ENCODE measurements around the gene SHQ1. TPM values are rescaled to one million over a fixed set of nuclear protein-coding genes. Genes with fewer than 3 reads are reported as not detected.

The SHQ1 gene
- total RNA-seq, 1 donor from 2014 or later = 17.1 TPM

DNA sequence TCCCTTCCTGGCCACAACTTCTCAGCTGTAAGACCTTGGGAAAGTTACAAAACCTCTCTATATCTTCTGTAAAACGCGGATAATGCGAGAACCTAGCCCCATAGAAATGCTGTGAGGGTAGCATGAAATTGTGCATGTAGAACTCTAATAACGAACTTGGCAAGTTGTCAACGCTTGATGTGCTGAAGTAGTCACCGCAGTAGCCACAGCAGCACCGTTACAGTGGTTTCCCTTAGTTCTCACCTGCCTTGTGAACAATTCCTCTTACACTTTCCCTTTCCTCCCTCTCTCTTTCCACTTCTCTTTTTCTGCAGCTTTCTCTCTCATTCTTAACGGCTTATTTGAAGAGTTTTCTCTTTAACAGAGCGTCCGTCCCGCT, 447 bp upstream of the SHQ1 start:
- no peak for DNase-seq (ENCODE audit: low spot score)

DNA sequence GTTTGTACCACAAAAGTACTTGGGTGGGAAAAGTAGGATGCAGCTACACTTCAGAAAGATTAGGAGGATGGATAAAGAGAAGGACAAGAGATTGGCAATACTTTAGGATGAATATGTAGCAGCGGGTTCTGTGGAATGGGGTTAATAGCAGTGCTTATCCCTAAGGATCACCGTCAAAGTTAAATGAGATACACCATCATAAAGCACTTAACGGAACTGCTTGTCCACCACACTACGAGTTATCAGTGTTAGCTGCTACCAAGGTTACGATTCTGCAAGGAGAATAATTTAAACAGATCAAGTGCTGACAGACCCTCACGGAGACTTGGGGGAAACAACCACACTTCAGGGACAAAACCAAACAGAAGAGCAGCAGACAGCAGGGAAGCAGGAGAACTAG, 963 bp downstream of the SHQ1 start:
- DNase-seq (ENCODE audit: low spot score) = no peak

DNA sequence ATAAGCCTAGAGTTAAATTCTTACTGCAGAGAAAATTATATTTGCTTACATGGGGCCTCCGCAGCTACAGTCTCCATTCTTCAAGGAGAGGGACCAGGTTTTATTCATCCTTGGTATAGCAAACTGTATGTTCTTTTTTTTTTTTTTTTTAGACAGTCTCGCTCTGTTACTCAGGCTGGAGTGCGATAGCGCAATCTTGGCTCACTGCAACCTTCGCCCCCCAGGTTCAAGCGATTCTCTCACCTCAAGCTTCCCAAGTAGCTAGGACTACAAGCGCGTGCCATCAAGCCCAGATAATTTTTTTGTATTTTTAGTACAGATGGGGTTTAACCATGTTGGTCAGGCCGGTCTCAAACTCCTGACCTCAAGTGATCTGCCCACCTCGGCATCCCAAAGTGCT, 2.1 kb downstream of the SHQ1 start:
- DNase-seq (ENCODE audit: low spot score) = no peak

DNA sequence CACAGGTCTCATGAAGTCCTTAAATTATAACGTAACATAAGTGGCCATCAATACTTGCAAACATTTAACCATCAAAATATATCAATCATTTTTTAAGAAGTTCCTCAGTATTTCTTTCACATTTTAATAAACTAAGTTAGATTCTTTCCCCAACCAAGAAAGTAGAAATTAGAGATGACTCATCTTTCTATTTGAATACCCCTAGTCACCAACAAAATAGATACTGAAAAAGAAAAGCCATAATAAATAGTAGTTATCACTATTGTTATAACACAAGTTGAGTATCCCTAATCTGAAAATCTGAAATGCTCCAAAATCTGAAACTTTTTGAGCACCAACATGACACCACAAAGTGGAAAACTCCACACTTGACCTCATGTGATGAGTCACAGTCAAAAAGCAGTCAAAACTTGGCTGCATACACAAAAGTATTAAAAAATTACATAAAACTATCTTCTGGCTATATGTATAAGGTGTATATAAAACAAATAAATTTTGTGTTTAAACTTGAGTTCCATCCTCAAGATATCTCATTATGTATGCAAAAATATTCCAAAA, 3.7 kb downstream of the SHQ1 start:
- no peak for DNase-seq (ENCODE audit: low spot score)

DNA sequence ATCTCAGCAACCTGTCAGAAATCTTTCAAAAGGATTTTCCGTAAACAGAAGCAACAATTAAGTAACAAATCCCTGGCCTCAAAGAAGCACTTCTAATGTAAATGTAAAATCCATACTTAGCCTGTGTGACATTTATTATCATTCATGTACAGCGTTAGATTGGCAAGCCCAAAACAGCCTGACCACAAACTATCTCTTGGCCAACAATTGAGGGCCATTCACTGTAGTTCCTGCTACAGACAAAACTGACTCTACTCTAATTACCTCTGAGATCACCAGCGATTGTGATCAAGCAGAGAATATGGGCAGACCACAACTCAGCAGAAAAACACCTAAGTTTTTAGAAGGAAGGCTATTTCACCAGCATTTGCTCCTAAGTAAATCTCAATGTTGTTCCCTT, 9.2 kb downstream of the SHQ1 start:
- DNase-seq (ENCODE audit: low spot score) = no peak

DNA sequence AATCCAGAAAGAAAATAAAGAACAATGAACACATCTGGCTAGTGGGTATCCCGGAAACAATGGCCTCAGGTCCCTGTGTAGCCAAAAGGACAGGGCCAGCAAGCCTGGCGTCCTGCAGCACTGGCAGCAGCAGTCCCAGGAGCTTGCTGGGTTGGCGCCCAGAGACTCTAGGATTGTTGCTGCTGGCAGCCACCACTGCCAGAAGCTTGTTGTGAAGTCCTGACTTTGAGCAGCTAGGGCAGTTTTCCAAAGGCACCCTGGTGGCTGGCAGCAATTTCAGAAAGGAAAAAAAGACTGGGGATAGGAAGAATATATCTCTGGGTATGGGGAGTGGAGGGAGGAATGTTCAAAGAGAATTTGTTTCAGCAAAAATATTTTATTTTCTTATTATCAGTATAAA, 11.3 kb downstream of the SHQ1 start:
- no peak for DNase-seq (ENCODE audit: low spot score)

DNA sequence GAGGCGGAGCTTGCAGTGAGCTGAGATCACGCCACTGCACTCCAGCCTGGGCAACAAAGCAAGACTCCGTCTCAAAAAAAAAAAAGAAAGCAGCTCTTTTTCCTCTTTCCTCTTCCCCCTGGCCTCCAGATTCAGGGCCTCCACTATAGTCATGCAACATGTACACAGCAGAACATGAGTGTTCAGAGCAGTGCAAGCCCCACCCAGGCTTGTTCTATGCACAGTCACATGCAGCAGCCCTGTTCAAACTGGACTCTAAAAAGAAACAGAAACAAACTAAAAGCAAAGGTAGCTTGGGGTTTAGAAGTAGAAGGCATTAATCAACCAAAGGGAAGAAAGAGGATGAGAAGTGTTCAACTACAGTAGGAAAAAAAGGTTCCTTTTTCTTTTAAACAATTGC, 11.8 kb downstream of the SHQ1 start:
- no peak for DNase-seq (ENCODE audit: low spot score)

DNA sequence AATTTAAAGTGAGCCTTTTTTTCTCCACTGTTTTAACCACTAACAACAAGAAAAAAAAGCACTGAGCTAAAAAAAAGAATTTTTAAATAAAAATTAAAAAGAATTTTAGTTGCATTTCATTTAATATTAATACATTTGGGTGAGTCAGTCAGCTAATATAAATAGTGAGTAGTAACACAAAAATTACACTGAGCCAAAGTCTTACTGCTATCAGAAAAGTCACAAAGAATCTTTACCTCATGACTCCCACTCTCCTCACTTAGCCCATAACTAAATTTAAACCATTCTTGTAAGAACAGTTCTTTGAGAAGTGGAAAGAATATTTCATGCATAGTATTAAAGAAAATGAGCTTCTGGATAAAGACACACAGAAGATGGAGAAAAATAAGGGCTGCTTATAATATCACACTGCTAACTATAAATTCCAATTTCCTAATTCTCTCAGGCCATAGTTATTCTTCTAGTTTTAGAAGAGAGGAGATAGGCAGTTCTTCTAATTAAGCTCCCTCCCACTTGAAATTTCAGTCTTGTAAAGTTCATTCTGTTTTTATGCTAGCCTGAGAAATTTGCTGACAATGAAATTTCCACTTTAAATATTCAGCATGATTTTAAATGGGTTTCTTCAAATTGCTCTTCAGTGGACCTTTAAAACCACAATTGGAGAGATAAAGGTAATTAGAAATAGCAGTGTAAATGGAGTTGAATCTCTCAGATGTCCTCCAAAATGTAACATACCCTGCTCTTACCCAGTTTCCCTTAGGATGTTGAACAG, 17.6 kb downstream of the SHQ1 start:
- DNase-seq (ENCODE audit: low spot score) = no peak

DNA sequence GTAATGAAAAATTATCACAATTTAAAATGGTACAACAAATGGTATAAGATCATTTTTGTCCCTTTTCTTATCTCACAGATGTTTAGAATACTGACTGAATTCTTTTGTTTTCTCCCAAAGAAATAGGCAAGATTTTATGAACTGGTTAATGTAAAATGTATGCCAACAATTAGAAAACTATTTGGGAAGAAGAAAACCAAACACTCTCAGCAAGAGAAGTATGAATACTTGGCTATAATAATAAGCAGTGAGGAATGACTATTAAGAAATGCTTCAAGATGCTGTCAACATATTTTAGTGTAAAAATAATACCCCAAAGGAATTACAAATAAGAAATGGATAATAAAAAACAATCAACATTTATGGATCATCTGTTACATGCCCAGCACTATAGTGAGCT, 18.5 kb downstream of the SHQ1 start:
- DNase-seq (ENCODE audit: low spot score) = no peak

DNA sequence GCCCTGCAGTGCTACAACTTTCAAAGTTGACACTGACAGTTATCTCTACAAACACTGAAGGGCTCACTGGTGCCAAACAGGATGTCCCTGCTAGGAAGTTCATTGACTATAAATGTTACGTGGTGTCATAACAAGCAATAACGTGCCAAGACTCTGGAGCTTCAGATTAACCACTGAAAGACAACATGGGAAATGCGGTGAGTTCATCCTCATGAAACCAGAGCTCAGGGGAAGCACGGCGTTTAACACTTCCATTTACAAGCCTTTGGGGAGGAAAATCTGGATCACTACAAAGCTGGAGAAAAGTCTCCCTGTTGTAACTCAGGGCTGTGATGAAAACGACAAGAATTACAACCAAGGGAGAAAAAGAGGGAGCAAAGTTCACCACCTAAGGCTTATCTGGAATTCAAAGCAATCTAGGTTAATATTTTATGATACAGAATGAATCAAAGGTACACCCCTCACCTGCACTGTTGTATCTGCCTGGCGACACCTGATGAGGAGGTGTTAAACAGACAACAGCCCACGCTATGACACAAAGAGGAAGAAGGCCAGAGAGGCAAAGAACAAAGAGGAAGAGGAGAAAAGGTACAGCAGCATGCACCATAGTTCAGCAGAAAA, 27.0 kb downstream of the SHQ1 start:
- DNase-seq (ENCODE audit: low spot score) = peak; percentile 33

DNA sequence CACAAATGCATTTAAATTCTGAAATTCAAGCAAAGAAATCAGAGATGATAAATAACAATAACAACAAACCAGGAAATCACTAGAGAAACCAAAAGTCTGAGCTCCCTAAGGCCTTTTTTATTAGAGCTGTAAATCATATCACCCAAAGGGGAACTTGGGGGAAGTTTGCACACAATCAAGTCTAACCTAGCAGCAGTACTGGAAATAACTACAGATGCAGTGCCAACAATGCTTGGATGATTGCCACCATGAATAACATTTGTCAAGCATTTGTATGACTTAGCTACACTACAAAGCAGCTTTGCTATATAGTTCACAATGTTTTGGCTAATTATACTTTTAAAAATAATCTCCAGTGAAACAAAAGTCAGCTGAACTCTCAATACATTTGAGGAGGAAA, 27.8 kb downstream of the SHQ1 start:
- peak; percentile 69 for DNase-seq (ENCODE audit: low spot score)

DNA sequence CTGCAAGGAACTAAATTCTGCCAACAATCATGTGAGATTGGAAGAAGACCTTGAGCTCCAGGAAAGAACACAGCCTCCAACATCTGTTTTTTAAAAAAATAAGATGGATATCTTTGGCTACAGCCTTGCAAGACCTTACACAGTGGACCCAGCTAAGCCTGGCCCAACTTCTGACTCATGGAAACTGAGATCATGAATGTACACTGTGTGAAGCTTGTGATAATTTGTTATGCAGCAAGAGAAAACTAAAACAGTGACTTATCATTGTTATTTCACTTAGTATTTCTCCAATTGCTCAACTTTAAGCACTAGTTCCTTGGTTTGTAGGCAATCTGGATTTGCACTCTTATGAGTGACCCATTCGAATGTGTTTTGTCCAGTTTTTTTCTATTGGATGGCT, 29.3 kb downstream of the SHQ1 start:
- no peak for DNase-seq (ENCODE audit: low spot score)

DNA sequence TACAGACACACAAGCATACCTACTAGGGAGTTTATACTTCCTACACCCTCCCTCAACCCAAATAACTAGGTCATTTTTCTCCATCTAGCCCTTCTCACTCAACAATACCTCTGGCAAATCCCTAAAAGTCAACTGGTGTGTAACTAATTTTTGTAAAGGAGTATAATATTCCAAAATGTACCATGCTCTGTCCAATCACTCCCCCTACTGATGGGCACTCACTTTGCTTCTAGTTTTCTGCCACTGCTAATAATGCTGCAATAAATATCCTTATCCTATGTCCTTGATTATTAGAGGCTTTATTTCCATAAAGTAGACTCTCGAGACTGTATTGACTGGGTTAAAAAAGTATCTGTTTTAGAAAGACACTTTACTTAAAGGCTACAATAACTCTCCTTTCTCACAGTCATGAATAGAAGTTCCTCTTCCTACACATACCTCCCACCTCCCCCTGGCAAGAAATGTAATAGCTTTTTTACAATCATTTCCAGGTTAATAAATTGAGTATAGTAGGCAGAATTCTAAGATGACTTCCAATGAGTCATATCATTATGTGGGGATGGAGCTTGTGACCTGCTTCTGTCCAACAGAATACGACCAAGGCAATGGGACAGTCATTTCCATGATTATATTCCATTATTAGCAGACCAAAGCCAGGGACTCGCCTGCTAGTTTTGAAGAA, 30.0 kb downstream of the SHQ1 start:
- peak; percentile 42 for DNase-seq (ENCODE audit: low spot score)

DNA sequence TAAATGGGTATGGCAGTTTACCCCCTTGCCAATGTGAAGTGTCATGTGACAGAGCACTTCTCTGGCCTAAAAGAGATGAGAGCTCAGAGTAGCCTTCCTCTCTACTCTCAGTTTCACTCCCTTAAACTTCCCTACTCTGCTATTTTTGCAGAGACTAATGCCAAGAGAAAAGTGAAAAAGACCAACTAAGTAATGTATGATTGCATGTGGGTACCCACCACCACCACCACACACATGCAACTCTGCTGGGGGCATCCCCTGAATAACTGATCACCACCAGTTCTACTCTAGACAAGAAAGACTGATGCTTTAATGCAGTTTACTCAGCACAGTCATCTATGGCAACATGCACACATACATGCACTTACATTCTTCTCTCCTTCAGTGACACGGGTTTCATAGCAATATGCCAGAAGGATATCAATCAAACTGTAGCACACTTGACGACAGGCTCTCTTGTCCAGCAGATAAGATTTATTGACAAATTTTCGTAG, 31.3 kb downstream of the SHQ1 start:
- DNase-seq (ENCODE audit: low spot score) = no peak

DNA sequence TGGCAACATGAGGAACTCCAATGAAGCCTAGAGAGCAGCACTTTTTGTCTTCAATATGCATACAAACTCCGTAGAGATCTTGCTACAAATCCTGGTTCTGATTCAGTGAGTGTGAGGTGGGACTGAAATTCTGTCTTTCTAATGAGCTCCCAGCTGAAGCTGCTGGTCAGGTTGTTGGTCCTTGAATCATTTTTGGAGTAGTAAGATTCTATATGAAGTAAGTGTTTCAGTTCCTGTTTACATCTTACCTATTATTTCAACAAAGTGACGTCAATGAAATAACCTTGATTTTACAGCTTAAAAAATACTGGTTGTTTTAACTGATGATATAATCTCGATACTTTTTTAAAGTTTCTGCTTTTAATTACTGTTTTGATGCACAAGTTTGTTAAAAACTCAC, 33.9 kb downstream of the SHQ1 start:
- no peak for DNase-seq (ENCODE audit: low spot score)

DNA sequence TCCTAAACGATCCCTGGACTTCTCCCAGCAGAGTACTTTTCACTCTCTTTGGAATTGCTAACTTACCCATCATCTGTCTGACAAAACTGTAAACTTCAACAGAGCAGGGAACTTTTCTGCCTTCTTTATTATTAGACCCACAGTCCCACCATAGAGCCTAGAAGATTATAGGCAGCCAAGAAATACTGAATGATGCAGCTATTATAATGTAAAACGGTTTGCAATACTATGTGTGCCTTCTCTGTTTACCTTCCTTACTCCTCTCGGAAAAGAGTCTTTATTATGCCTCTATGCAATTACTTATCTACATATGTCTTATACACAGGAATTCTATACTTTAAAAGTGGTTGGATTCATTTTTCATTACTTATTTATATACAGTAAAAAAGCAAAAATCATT, 36.0 kb downstream of the SHQ1 start:
- DNase-seq (ENCODE audit: low spot score) = no peak

DNA sequence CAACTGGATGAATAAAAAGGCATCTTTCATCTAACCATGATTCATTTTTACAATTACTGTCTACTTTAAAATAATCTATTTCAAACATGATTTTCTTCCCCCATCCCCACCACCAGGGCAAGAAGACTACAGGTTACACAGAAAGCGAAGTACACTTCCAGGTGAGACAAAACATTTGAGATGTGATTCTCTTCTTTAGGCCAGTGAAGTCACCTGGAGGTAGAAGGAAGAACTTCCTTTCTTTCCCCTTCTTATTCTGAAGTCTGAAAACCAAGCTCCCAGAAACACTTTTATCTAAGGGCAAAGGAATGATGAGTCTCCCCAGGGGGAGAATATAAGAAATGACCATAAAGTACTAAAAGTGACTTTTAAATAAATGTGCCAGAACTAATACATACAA, 36.7 kb downstream of the SHQ1 start:
- no peak for DNase-seq (ENCODE audit: low spot score)

DNA sequence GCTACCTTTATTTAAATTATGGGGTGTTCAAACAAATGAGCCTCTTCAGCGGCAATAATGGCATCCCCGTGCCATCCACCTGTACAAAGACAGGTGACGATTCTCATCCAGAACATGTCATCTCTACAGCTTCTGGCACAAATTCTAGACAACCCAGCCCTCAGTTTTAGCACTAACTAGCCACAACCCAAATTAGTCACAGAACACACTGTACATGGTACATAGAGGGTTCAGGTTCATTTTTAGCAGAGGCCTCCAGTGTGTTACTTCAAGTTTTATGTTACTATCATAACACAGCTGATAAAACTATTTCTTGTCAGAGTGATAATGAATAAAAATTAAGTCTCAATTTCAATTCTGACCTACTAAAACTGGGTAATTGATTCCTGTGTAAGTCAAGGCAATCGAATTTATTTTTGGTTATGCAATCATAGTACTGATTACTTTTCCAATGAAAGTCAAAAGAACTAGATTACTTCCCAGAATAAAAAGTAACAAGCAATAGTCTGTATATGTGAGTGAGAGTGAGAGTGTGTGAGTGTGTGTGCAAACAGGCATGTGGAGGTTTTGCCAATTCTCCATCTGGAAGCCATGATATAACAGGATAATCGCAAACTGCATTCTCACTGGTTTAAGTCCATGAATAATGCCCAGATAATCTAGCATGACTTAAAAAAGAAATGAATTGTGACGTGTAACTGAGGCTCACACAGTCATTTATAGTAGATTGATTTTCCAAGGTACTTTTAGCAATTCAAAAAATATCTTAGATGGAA, 37.4 kb downstream of the SHQ1 start:
- peak; percentile 18 for DNase-seq (ENCODE audit: low spot score)

DNA sequence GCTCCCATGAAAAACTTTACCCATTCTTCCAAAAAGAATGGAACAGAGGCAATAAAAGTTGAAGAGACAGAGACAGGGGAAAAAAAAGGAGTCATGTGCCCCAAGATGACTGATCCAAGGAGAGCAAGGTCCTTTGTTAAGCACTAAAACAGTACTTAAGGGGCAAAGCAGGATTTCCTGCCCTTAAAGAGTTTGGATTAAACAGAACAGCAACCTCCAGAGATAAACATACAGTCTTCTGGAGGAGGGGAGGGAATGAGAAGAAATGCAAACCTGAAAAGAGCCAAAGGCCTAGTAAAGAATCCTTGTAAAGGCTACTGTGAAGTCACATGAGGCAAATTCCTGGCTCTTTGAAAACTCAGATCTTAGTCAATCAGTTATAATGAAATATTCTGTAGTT, 38.2 kb downstream of the SHQ1 start:
- DNase-seq (ENCODE audit: low spot score) = peak; percentile 17

DNA sequence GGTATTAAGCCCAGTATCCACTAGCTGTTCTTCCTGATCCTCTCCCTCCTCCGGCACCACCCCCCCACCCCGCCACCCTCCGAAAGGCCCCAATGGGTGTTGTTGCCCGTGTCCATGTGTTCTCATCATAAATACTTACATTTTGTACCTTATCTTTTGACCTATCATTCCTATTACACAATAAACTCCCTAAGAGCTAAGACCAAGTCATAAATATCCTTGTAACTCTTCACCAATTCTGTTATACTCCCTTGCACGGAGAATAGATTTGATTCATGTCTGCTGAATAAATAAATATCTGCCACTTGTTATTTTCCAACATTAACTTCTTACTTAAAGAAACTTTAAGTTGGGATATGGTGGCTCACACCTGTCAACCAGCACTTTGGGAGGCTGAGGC, 43.9 kb downstream of the SHQ1 start:
- DNase-seq (ENCODE audit: low spot score) = no peak

DNA sequence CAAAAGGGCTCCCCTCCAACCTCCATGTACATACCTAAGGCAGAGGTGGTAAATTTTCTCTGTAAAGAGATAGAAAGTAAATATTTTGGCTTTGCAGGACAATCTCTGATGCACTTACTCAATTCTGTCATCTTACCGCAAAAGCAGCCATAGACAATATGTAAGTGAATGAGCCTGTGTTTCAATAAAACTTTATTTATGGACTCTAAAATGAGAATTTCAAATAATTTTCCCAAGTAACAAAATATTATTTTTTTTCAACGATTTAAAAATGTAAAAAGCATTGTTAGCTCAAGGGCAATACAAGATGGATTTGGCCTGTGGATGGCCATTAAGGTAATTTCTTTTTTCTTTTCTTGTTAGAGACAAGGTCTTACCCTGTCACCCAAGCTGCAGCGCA, 44.7 kb downstream of the SHQ1 start:
- DNase-seq (ENCODE audit: low spot score) = no peak

DNA sequence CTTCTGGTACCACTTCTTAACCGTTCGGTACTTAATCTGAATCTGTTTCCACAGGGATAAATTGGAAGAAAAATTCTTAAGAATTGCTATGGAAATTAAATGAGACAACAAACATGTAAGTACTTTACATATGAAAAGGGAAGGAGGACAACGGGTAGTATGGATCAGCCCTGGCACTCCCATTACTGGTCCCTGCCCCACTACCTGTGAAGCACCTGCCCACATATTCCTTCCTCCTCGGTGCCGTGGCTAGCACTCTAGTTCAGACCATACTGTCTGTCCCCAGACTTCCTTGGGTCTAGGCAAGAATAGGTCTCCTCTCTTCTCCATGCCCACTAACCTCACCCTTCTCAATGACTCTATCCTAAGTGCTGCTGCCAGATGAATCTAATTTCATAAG, 46.2 kb downstream of the SHQ1 start:
- DNase-seq (ENCODE audit: low spot score) = no peak

Data from umbilical cord (tissue), 2 donors.